Glutamatergic neuron (in vitro differentiated cells): ENCODE measurements around the gene ELSPBP1. TPM values are rescaled to one million over a fixed set of nuclear protein-coding genes. Genes with fewer than 3 reads are reported as not detected.

ENCODE experiments used
- DNase-seq: peaks from one replicate; pipeline ENCODE4 v3.0.0; 2022
- H3K27ac Mint-ChIP-seq: one replicate; pipeline ENCODE4 v1.8.0; 2020; ENCODE audit warnings: mild to moderate bottlenecking, mixed read lengths, inconsistent platforms; ENCODE audit not compliant: unreplicated experiment
- H3K27me3 Mint-ChIP-seq: one replicate; pipeline ENCODE4 v1.8.0; 2020; ENCODE audit warnings: mild to moderate bottlenecking, moderate library complexity, mixed read lengths, inconsistent platforms; ENCODE audit not compliant: unreplicated experiment
- H3K36me3 Mint-ChIP-seq: one replicate; pipeline ENCODE4 v1.8.0; 2020; ENCODE audit warnings: mild to moderate bottlenecking, mixed read lengths, inconsistent platforms; ENCODE audit not compliant: unreplicated experiment
- H3K4me1 Mint-ChIP-seq: one replicate; pipeline ENCODE4 v1.8.0; 2020; ENCODE audit warnings: mild to moderate bottlenecking, low read depth, mixed read lengths, inconsistent platforms; ENCODE audit not compliant: unreplicated experiment
- H3K4me3 Mint-ChIP-seq: one replicate; pipeline ENCODE4 v1.8.0; 2020; ENCODE audit warnings: mild to moderate bottlenecking, mixed read lengths, inconsistent platforms; ENCODE audit not compliant: unreplicated experiment
- H3K9me3 Mint-ChIP-seq: one replicate; pipeline ENCODE4 v1.8.0; 2020; ENCODE audit warnings: mild to moderate bottlenecking, moderate library complexity, mixed read lengths, inconsistent platforms; ENCODE audit not compliant: unreplicated experiment
- total RNA-seq: library from RNA; stranded (reverse); fragmentation: NEBNext Ultra II Directional; extraction: Animal tissue kit (Norgen Biotek cat#: 25700); gene quantifications from one replicate; pipeline ENCODE4 v1.2.1, GENCODE V29; 2021; ENCODE audit not compliant: unreplicated experiment
- TF ChIP-seq, protein P1 (sequence below): fragments of 200-600 bp; sonication (generic); IDR thresholded peaks from one replicate; pipeline ENCODE4 v1.5.0; 2021; ENCODE audit not compliant: partially characterized antibody, unreplicated experiment

Gene ELSPBP1
- total RNA-seq, 1 donor from 2014 or later = not detected

DNA sequence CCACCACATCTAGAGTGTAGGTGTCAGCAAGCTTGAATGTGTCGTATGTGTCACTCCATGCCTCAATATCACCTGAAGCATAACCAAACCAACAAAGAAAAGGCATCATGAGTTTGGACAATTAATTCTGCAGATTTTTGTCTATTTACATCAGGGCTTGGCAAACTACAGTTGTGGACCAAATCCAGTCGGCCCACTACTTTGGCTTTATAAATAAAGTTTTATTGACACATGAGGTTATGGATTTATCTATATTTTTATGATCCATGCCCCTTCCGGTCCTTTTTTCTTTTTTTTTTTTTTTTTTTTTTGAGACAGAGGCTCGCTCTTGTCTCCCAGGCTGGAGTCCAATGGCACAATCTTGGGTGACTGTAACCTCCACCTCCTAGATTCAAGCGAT is 58.6 kb downstream of the ELSPBP1 start:
- no peaks in the 10 kb centered on the region for H3K27me3 Mint-ChIP-seq
- H3K4me3 Mint-ChIP-seq = no peak overlapping the region
- DNase-seq = no peak
- H3K9me3 Mint-ChIP-seq = peaks cover 4% of the 10 kb centered on the region
- no peak overlapping the region for H3K27ac Mint-ChIP-seq
- H3K4me1 Mint-ChIP-seq = no peaks in the 10 kb centered on the region
- TF ChIP-seq, protein P1, sequence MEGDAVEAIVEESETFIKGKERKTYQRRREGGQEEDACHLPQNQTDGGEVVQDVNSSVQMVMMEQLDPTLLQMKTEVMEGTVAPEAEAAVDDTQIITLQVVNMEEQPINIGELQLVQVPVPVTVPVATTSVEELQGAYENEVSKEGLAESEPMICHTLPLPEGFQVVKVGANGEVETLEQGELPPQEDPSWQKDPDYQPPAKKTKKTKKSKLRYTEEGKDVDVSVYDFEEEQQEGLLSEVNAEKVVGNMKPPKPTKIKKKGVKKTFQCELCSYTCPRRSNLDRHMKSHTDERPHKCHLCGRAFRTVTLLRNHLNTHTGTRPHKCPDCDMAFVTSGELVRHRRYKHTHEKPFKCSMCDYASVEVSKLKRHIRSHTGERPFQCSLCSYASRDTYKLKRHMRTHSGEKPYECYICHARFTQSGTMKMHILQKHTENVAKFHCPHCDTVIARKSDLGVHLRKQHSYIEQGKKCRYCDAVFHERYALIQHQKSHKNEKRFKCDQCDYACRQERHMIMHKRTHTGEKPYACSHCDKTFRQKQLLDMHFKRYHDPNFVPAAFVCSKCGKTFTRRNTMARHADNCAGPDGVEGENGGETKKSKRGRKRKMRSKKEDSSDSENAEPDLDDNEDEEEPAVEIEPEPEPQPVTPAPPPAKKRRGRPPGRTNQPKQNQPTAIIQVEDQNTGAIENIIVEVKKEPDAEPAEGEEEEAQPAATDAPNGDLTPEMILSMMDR = no peak
- H3K36me3 Mint-ChIP-seq = peaks cover 6% of the 10 kb centered on the region

DNA sequence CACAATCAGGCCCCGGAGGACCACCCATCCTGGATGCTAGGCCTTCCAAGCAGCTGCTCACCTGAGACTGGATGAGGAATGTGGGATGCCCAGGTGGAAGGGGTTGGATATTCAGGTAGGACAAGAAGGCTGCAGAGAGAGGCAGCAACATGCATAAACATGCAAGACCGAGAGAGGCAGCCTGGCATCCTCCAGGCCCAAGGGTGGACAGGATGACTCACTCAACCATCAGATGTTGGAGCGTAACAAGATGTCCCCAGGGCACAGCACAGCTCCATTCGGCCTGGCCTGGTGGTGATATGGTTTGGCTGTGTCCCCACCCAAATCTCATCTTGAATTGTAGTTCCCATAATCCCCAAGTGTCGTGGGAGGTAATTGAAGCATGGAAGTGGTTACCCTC is 59.4 kb downstream of the ELSPBP1 start:
- Mint-ChIP-seq H3K9me3 (peaks cover 4% of the 10 kb centered on the region), H3K4me1 (no peaks in the 10 kb centered on the region), H3K27ac (no peak overlapping the region), H3K27me3 (no peaks in the 10 kb centered on the region), H3K4me3 (no peak overlapping the region), H3K36me3 (peaks cover 6% of the 10 kb centered on the region)
- TF ChIP-seq, protein P1 = no peak
- DNase-seq = no peak

DNA sequence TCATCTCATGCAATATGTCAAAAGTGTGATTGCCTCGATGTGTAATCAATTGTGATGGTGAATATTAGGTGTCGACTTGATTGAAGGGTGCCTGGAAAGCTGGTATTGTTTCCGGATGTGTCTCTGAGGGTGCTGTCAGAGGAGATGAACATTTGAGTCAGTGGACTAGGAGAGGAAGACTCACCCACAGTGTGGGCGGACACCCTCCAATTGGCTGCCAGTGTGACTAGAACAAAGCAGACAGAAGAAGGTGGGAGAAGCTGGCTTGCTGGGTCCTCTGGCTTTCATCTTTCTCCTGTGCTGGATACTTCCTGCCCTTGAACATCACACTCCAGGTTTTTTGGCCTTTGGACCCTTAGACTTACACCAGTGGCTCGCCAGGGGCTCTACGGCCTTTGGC is 64.9 kb downstream of the ELSPBP1 start:
- H3K4me3 Mint-ChIP-seq = no peak overlapping the region
- no peak for DNase-seq
- H3K27ac Mint-ChIP-seq = no peak overlapping the region
- no peaks in the 10 kb centered on the region for H3K9me3 Mint-ChIP-seq
- H3K36me3 Mint-ChIP-seq = no peaks in the 10 kb centered on the region
- H3K27me3 Mint-ChIP-seq = no peaks in the 10 kb centered on the region
- no peaks in the 10 kb centered on the region for H3K4me1 Mint-ChIP-seq
- TF ChIP-seq, protein P1 = no peak

DNA sequence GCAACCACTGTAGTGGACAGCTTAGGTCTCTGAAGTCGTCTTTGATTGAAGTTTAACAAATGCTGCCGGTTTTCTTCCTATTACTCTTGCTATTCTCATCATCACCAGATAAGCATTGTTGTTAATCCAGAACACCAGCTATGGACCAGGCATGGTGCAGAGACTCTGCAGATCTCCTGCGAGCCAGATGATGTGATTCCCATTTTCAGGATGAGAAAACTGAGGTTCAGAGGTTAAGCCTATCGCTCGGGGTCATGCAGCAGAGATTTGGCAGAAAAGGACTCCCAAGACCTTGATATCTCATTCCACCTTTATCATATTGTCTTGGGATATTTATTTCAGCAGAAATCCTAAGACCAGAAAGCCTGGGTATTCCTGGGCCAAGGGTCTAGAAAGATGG is 65.9 kb downstream of the ELSPBP1 start:
- no peak for DNase-seq
- no peak overlapping the region for H3K27ac Mint-ChIP-seq
- no peaks in the 10 kb centered on the region for H3K36me3 Mint-ChIP-seq
- no peak overlapping the region for H3K4me3 Mint-ChIP-seq
- H3K27me3 Mint-ChIP-seq = no peaks in the 10 kb centered on the region
- no peaks in the 10 kb centered on the region for H3K9me3 Mint-ChIP-seq
- no peaks in the 10 kb centered on the region for H3K4me1 Mint-ChIP-seq
- TF ChIP-seq, protein P1 = no peak

DNA sequence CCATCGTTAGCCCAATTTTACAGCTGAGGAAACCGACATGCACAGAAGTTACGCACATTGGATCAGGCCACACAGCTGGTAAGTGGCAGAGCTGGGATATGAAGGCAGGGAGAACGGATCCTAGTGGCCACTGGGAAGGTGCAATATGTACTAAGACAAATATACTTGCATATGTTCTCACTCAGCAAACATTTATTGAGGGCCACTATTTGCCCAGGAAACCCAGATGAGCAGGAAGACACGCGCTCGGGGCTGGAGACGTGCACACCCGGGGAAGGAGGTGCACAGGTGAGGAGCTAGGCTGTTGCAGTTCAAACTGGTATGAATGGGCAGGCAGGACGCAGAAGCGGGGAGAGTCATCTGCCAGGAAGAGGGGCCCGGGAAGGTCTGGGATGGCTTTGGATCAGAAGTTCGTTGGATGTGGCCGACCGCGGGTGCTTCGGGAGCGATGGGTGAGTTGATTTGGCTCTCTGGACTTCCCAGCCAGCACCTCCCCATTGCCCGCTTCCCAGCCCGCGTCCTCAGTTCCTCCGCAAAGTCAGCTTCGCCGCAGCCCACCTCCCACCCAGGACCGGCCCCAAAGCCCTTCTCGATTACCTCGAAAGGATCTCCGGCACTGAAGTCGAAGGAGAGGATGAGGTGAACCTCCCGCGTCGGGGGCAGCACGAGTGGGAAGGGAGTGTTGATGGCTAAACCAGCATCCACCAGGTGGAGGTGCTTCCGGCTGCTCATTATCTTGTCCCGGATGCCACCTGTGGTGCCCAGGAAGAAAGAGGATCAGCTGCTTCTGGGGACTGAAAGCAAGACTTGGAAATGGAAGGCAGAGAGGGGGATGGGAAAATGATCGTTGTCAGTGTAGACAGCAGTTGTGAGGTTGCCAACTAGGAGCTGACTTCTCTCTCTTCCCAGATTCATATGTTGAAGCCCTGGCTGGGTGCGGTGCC is 67.2 kb downstream of the ELSPBP1 start:
- Mint-ChIP-seq H3K27me3 (no peaks in the 10 kb centered on the region), H3K9me3 (no peaks in the 10 kb centered on the region), H3K36me3 (no peaks in the 10 kb centered on the region), H3K4me1 (no peaks in the 10 kb centered on the region), H3K27ac (no peak overlapping the region), H3K4me3 (no peak overlapping the region)
- TF ChIP-seq, protein P1 = no peak
- no peak for DNase-seq
